GM13977 (cell line): ENCODE results near the gene ORM1.

Experiments used
- DNase-seq: peaks from one replicate; pipeline ENCODE4 v3.0.0; 2012; ENCODE audit warnings: low spot score
- CTCF ChIP-seq: IDR thresholded peaks from 2 replicates; pipeline ENCODE4 v1.5.1; 2012; ENCODE audit warnings: mild to moderate bottlenecking, control low read depth; ENCODE audit not compliant: insufficient read depth; ENCODE audit errors: extremely low read depth, missing control alignments
- in situ Hi-C: fragments of 300-500 bp; cut with MboI; formaldehyde crosslinking; loops from one replicate; pipeline ENCODE4 v1.12.0; 2022; ENCODE audit warnings: low sequenced_read_pairs, low pct_unique_long_range_greater_than_20kb, mixed read lengths, inconsistent platforms; ENCODE audit not compliant: unreplicated experiment

ORM1 gene

GRCh38 chr9:114370968-114371320 is 48.0 kb downstream of the ORM1 start:
- no peak for DNase-seq
- in situ Hi-C loops, result no loop called here
- TF ChIP-seq CTCF, result no peak

GRCh38 chr9:114371343-114371944 is 48.5 kb downstream of the ORM1 start:
- no peak for TF ChIP-seq CTCF
- no peak for DNase-seq
- in situ Hi-C loops, result no loop called here

GRCh38 chr9:114371973-114372917 is 49.3 kb downstream of the ORM1 start:
- DNase-seq, result peak; percentile 62
- no peak for TF ChIP-seq CTCF
- in situ Hi-C loops, result no loop called here

GRCh38 chr9:114372921-114373448 is 50.1 kb downstream of the ORM1 start:
- peak; percentile 85 for DNase-seq
- peak; percentile 25 for TF ChIP-seq CTCF
- in situ Hi-C loops, result no loop called here

- no peak for TF ChIP-seq CTCF
- no peak for DNase-seq
- in situ Hi-C loops, result no loop called here
Observed at GRCh38 chr9:114373960-114374730, 51.2 kb downstream of the ORM1 start.

GRCh38 chr9:114374936-114375335 is 52.0 kb downstream of the ORM1 start:
- in situ Hi-C loops, result no loop called here
- no peak for TF ChIP-seq CTCF
- no peak for DNase-seq
